GM19043 (cell line): ENCODE measurements around the gene AQP12A.

Source experiments
- ATAC-seq: cut with Tn5 transposase; IDR thresholded peaks from one replicate; pipeline ENCODE4 v1.9.1; 2021; ENCODE audit warnings: low read depth; ENCODE audit not compliant: unreplicated experiment

AQP12A gene

DNA sequence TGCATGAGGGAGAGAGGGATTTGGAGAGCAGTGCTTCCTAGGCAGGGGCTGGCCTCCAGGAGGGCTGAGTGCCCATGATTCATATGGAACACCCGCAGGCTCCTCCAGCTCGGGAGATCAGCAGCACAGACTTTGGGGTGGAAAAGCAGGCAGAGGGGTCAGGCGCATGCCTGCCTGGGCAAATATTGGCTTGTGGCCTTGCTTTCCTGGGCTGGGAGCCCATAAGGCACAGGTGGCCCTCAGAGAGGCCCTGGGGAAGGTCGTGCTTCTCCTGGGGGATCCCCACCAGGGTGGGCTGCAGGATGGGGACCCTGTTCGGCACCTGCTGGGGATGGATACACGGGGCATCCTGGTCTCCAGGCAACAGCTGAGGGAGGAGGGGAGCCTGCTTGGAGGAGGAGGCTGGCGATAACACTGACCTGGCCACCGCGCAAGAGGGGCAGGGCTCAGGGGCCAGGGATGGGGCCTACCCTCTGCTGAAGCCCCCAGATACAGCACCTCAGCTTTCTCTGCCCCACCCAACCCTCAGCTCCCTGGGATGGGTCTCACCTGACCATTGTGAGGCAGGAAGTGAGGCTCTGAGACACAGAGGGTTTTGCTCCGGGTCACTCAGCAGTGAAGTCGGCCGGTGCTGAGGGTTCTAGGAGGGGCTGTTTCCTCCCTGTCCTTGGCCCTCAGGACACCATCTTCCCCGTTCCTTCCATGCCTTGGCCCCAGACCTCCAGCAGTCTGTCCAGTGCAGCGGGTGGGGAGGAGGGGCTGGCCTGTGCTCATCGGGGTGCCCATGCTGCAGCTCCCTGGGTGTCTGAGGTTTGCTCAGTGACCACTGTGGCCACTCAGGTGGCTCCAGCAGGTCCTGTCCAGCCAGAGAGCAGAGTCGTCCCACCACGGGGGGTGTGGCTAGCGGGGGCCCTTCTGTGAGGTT lies 12.0 kb downstream of the AQP12A start:
- no peak for ATAC-seq

DNA sequence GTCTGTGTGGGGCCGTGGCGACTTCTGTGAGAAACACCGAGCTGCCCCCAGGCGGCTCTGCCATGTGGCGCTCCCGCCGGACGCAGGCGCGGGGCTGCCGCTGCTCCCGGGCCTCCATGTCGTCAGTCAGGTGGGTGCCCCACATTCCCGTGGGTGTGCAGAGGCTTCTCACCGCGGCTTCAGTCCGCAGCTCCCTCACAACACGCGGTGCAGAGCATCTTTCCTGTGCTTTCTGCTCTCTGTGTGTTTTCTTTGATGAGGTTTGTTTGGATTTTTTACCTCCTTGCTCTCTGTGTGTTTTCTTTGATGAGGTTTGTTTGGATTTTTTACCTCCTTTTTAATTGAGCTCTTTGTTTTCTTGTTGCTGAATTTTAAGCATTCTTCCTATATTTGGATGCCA lies 13.0 kb downstream of the AQP12A start:
- ATAC-seq: no peak

DNA sequence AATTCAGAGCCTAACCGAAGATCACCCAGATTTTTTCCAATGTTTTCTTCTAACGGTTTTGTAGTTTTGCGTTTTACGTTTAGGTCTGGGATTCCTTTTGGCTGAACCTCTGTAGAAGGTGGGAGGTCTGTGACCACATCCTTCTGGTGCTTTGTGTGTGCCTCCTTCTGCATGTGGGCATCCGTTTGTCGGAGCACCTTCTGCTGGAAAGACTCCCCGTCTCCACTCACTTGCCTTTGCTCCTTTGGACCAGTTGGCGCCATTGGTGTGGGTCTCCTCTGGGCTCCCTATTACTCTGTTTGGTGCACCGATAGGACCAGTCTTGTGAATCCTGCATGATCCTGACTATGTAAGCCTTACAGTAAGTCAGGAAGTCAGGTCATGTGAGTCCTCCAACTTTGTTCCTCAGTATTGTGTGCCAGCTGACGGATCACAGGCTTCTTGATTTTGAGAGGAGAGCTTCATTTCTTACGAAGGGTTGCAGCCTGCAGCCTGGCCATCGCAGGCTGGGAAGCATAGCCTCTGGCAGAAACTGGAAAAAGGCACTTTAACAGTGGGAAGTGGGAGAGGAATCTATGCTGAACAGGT lies 13.6 kb downstream of the AQP12A start:
- no peak for ATAC-seq

DNA sequence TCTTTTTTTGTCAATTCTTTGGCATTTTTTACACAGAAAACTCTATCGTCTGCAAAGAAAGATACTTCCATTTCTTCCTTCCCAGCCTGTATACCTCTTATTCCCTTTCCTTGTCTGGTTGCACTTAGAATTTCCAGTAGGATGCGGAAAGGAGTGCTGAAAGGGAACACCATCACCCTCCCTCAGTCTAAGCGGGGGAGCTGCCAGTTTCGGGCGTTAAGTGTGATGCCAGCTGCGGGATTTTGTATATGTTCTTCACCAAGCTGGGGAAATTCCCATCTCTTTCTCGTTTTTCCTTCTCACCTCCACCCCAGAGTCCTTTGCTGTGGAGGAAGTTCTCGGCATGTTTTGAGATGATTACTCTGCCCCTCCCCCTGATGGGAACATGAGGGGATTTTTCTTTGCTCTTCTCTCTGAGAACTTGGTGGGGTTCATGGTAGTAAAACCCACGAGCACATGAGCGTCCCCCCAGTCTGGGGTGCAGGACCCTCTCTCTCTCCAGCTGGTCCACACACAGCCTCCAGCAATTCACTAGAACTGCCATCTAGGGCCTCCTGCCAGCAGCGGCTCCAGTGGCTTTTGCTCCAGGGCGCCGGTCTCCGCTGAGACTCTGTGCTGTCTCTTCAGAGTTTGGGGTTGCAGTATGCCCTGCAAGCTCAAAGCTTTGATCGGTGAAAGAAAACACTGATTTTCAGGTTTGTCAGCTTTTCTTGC lies 15.5 kb downstream of the AQP12A start:
- ATAC-seq: no peak

DNA sequence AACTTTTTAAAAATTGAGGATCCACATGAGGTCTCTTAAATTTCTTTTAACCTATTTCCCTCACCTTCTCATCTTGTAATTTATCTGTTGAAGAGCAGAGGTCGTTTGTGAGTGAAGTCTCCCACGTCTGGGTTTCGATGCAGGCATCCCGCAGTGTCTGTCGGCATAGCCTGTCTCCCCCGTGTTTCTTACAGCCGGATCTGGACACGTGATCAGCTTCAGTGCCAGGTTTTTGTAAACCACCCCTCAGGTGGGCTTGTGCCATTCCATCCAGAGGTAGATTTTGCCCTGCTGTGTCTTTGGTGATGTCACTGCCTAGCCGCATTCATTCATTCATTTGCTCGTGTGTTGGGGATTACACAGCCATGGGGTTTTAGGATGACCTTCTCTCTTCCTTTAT lies 16.2 kb downstream of the AQP12A start:
- ATAC-seq: no peak

DNA sequence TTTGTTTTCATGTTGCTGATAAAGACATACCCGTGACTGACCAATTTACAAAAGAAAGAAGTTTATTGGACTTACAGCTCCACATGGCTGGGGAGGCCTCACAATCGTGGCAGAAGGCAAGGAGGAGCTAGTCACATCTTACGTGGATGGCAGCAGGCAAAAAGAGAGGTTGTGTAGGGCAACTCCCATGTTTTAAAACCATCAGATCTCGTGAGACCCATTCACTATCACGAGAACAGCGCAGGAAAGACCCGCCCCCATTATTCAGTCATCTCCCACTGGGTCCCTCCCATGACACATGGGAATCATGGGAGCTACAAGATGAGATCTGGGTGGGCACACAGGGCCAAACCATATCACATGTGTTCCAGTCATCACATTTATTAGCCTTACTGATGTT lies 16.8 kb downstream of the AQP12A start:
- no peak for ATAC-seq

DNA sequence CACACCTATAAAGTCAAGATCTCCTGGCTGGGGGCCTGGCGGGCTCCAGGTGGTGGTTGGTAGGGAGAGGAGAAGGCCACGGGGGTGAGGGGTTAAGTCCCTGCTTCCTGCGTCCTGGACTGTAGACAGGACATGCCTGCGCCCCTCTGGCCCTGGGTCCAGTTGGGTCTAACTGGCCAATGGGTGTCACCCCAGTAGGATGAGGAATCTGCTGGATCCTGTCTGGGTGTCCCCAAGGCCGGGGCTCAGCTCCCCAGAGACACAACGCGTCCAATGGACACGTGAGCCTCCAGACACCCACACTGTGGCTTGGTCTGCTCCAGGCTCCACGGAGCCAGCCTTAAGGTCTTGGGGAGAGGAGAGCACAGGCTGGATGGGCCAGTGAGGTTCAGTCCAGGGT lies 19.6 kb downstream of the AQP12A start:
- no peak for ATAC-seq

DNA sequence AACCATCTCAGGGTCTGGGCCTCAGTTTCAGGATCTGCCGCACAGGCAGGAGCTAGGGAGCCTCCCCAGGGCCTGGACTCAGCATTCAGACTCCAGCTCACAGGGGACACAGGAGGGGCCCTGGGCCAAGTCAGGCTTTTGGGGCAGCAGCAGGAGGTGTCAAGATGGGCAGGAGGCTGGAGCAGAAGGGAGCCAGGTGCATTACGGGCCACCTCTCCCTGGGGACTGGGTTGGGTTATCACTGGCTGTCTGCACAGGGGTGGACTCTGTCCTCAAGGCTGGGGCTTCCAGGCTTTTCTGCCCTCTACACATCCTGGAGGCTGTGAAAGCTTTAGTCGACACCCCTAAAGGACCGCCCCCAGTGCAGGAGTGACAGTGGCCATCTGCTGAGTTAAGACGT lies 20.0 kb downstream of the AQP12A start:
- no peak for ATAC-seq

DNA sequence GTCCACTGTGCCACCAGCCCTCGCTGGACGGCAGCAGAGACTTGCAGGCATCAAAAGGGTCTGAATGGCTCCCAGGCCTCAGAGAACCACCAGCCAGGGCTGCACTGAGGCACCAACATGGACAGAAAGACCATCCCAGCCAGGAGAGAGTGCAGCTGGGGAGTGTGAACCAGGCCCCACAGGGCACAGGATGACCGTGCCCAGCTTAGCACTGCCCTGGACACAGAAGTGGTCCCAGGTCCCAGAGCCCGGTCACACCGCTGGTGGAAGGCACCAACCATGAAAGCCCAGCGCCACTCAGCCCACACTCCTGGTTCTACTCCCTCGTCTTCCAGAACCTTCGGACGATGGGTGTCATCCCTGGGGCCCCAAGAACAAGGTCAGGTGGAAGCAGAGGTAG lies 20.5 kb downstream of the AQP12A start:
- ATAC-seq: no peak

DNA sequence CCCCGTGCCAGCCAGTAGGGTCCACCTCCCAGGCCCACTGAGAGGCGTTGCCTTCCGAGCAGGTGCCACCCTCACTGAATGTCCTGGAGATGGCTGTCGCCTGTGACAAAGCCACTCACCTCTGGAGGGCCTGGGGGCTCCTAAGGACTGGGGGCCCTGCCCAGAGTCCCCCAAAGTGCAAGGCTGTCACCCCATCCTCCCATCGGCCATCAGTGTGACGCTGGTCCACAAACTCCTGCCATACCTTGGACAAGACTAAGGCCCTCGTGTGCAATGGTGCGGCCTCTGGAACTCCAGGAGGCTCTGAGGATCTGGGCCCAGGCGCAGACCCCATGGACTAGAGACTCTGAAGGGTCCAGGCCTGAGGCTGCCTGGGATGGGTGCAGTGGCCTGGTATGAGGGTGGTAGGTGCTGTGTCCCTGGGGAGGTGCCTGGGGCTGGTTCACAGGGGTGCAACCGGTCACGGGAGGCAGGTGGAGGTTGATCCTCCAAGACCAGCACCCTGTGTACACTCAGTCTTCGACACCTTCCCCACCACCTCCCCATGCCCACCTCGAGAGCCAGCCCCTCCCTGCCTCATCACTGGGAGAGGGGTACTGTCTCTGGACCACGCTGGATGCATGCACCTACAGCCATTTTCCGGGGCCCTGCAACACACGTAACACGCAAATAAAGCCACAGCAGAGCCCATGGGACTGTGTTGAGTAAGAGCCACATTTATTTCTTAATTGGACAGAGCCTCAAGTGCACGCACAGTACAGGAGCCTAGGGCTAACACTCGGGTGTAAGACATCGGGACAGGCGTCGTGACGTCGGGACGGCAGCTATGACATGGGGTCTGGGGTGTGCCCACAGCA lies 21.6 kb downstream of the AQP12A start:
- no peak for ATAC-seq

DNA sequence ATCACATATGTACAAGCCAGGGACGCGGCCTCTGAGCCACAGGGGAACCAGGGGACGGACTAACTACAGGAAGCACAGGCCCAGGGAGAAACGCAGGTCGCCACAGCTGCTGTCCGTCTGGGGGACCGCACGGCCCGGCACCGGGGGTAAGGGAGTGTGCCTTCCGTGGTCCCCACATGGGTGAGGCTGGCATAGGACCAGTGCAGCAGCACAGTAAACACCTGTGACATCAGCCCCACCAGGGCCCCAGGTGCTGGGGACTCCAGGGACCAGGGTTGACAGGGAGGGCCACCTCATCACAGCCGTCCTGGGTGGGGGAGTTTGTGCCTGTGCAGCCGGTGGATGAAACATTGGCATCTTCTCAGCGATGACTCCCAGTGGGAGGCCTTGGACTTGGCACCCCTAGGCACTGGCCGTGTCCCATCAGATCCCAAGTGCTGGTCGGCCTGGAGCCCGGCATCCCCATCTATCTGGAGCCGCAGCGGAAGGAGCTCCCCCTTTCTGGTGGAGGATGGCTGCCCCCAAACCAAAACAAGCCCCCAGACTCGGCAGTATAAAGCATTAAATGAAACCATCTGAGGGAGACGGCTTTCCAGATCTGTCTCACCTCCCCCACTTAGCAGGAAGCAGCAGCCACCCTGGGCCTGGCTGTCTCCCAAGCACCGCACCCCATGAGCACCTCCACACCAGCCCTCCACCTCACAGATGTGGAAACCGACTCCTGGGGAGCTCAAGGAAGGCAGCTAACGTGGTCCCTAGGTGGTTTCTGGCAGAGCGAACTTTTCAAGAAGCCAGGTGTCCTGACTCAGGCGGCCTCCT lies 22.5 kb downstream of the AQP12A start:
- no peak for ATAC-seq

DNA sequence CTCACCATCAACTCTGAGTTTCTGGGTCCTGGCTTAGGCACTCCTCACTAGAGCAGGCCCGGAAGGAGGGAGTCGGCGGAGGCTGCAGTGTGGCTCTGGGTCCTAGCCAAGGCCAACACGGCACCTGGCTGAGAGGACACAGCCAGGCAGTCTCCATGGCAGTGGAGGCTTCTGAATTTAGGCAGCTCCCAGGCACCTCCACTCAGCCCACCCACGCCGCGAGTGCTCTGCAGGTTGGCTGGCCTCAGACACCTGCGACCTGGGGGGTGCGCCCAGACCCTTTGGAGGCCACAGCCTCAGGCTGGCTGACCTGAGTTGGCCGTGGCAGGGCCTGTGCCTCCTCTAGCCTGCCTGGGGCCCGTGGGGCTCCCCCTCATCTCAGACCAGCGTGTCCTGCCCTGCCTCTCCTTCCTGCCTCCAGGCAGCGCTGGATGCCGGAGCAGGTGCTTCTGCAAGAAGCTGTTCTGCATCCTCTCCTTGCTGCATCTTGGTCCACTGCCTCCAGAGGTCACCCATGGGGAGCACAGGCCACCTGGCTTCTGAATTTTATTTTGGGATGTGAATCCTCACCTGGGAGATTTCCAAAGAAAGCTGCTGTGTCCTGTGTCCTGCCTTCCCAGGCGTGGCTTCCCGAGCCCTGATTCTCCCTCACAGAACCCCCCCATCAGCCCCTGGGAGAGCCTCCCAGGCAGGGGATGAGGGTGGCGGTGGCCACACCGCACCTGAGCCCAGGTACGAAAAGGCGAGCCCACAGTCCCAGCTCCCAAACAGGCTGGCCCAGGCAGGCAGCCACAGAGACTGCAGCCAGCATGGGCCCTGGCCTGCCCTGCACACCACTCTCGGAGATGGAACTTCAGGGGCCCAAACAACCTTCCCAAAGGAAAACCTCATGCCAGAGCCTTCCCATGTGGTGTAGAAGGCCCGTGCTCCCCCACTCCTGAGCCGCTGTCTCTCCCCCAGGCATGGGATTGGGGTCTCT lies 23.4 kb downstream of the AQP12A start:
- no peak for ATAC-seq

DNA sequence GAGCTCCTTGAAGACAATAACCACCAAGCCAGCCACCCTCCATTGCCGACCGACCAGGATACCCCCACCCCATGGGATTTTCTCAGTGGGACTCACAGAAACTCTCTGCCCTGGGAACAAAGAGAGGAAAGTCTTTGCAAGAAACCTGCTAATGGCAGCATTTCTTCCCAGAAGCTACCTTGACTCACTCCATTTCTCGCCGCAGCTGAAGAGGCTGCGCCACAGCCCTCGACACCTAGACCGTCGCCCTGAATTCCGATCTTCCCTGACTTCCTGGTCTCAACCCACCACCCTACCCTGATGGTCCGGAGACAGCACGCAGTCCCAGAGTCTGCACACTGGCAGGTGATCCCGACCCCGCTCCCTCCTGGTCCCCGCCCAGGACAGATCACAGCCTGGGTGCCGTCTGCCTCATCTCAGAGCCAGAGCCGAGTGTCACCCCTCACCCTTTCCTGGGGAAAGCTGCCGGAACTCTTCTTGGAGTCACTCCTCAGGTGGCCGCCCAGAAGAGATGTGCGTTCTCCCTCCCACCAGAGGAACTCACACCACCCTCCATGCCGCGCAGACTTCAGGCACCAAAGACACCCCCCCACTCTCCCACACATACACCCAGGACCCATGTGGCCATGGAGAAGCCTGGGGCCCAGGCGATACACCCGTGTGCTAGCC lies 24.6 kb downstream of the AQP12A start:
- no peak for ATAC-seq

DNA sequence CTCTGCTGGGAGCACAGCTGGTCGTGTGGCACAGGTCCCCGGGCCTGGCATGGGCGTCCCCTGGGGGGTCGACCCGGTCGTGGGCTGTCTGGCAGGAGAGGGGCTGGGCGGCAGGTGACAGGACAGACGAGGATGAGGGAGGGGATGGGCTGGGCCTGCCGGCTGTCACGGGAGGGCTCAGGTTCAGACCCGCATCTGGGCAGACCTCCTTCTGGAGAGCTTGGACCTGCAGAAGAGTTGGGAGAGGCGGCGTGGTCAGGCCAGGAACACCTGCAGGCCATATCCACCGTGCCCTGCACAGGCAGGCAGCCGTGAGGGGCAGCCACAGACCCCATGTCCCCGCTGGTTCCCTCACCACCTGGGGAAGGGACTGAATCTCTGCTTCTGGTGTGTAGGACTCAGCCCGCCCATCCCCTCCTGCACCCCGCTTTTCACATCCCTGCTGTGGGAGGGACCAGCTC lies 25.5 kb downstream of the AQP12A start:
- ATAC-seq: no peak

DNA sequence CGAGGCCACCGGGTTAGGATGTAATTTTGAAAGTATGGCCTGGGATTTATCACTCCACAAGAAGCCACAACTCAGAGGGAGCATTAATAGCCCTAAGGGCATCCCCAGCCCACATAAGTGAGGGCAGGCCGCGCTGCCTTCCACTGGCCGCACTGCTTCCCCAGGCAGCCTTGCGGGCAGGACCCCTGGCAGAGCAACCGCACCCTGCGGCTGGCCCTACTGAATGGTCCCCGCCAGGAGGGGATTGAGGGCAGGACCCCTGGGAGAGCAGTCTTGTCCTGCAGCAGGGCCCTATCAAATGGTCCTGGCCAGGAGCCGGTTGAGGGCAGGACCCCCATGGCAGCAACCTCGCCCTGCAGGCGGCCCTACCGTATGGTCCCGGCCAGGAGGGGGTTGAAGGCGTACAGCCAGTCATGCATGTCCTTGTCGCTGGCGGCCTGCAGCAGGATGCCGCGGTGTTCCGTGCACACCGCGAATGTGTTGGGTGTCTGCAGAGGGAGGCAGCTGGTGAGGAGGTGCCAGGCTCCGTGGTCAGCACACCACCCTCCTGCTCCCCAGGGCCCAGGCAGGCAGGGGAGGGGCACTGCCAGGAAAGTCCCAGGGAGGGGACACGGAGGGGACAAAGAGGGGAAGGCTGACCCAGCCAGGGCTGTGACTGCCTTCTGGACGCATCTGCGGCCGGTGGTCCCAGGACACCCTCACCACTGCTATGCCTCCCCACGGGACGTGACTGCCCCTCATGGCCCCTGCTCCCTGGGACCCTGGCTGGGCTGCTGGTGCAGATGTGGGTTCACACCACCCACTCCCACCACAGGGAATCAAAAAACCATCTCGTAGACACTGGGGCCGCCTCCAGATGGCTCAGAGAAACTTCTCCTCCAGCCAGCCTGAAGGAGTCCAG lies 26.3 kb downstream of the AQP12A start:
- ATAC-seq: no peak

DNA sequence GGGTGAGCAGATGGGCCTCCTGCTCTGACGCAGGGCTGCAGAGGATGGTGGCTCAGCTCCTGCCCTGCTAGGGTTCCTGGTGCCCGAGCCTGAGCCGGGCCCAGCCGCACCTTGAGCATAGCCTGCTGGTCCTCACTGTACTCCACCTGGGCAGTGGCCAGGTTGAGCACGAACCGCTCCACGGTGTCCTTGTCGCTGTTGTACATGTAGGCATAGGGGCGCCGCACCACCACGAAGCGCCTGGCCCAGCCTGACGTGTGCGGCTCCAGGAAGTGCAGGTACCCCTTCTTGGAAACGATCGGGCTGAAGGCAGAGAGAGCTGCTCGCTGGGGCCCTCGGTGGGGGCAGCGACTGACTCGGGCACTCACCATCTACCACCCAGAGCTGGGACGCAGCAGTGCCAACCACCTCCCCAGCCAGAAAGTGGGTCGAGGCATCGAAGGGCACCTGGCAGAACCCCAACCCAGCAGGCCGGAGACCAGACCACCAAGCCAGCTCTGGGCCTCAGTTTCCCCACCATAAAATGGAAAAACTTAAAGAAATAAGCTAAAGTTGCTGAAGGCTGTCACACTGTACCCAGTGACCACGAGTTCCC lies 27.3 kb downstream of the AQP12A start:
- no peak for ATAC-seq
